GM21515 (cell line): Measurements from ENCODE around the gene AFF3.

Experiments
- ATAC-seq: cut with Tn5 transposase; IDR thresholded peaks from one replicate; pipeline ENCODE4 v1.9.1; 2021; ENCODE audit not compliant: unreplicated experiment

AFF3 gene

DNA sequence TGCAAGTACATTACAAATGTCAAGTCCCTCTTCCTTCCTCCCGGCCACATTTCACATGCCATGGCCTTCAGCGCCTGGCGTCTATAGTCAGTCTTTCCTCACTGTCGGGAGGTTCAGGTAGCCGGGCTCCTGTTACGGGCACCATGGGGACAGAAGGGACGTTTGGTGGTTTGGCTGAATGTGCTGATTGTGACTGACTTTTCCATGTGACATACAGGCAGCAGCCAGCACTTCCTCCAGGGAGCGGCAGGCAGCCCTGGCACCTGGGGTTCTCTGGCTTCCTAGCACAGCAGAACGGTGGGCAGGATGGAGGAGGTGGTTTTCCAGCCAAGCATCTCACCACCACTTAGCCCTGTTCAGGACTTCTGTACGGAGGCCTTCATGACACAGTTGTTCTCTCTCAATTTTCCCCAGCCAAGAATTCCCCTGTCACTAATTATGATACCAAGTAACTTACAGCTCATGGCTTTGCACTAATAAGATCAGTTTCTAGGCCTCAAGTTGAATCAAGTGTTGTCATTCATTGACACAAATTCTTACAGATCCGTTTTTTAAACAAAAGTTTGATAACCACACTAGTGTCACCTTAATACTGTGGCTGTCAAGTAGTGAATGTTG lies 568.6 kb downstream of the AFF3 start:
- no peak for ATAC-seq

DNA sequence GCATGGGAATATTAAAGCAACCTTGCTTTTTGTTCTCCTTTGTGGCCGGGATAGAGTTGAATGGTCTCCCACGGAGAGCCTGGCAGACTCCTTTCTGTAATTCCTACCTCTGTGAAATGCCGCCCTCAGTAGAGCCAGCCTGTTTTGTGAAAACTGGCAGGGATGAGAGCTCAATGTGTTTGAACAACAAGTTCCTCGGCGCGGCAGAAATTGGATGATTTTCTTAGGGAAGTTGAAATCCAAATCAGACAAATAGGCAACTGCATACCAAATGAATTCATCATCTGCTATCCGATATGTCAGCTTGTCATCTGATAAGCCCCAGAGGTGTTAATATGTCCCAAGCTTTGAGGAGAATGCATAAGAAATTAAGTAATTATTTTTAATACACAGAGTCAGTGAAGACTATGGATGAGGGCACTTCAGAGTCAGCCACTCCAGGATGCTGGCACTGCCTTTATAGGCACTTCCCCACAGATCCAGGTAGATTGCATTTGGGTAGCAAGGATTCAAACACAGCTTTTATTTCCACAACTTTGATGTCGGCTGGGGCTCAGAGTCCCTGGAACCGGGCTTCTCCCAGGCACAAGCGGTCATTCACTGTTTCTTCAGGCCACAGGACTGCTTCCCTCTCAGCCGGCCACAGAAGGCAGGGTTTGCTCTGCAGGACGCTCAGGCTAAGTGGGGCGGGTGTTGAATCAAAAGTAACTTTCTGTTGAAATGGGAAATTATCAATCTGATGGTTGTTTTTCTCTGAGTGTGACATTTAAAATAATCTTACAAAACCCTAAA lies 569.8 kb downstream of the AFF3 start:
- no peak for ATAC-seq

GRCh38 chr2:99571954-99572353 lies 570.4 kb downstream of the AFF3 start:
- ATAC-seq, result no peak

- no peak for ATAC-seq
These were observed 570.9 kb downstream of the AFF3 start for GRCh38 chr2:99571533-99571932.

DNA sequence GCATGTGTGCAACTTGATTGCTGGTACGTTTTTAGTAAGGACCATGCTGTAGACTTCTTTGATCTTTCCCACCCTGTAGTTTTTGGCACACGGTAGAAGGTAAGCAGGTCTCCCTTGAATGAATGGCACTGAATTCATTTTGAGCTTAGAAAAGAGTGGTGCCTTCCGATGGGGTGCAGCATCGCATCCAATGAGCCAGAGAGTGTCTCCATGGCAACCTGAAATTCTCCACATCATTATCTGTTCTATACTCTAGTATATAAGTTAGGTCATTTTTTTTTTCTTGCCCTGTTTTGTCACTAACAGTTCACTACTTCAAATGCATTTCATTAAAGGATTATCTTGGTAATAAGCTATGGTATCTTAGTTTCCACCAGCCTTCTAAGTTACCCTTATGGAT lies 571.4 kb downstream of the AFF3 start:
- no peak for ATAC-seq

GRCh38 chr2:99569386-99569785 lies 573.0 kb downstream of the AFF3 start:
- no peak for ATAC-seq

- ATAC-seq, result no peak
These were observed 577.2 kb downstream of the AFF3 start for GRCh38 chr2:99565227-99565626.

DNA sequence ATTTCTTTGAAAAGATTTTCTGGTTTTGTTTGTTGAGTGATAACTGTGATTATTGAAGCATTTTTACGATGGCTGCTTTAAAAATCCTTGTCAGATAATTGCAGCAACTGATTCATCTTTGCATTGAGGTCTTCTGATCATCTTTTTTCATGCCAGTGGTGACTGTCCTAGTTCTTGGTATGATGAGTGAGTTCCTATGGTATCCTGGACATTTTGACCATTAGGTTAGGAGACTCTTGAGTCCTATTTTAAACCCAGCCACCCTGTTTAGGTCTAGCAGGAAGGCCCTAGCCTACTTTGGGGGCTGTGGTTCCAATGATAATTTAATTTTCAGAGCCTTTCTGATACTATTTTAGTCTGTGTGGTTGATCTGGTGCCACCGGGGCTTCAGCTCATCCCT lies 579.9 kb downstream of the AFF3 start:
- no peak for ATAC-seq

DNA sequence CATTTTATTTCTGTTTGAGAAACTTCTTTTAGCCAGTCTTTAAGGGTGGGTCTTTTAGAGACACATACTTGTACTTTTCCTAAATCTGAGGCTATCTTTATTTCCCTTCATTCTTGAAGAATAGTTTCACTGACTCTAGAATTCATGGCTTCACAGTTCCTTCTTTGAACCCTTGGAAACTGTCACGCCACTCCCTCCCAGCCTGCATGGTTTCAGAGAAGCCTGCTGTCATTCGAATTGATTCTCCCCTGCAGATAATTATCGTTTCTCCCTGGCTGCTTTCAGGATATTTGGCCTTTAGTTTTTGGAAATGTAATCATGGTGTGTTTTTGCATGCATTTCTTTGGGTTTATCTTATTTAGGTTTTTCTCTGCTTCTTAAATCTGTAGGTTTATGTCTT lies 580.6 kb downstream of the AFF3 start:
- no peak for ATAC-seq

GRCh38 chr2:99559075-99559662 lies 583.2 kb downstream of the AFF3 start:
- ATAC-seq, result no peak

DNA sequence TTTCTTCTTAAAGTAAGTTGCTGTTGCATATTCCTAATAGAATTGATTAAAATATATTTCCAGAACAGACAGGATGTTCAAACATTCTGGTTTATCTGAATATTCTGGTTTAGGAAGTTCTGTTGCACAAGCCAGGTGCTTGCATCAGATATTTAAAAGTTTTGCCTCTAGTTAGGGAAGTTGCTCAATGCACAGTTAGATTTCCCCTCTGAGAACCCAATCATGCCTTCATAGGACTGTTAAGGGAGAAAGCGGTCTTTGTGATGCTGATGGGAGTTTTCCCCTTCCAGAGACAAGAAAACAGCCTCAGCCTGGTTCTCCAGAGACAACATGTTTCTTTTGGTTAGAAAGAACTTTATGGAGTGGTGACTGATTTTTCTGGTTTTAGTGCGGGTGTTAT lies 587.0 kb downstream of the AFF3 start:
- no peak for ATAC-seq

- ATAC-seq, result no peak
These were observed 587.5 kb downstream of the AFF3 start for GRCh38 chr2:99554871-99555270.

DNA sequence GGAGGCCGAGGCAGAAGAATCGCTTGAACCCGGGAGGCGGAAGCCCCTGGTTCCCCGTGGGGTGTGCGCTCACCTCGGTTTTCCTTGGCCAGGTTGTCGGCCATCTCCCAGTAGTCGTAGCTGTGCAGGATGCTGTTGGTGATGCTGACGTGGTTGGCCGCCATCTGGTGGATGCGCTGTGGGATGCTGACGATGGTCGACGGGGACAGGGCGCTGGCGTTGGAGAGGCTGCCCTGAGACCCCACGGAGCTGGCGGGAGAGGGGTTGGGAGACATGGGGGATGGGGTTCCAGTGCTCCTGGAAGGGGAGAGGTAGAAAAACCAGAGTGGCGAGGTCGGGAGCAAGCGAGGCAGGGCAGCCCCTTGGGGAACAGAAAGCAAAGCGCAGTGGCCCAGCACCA lies 588.2 kb downstream of the AFF3 start:
- no peak for ATAC-seq

DNA sequence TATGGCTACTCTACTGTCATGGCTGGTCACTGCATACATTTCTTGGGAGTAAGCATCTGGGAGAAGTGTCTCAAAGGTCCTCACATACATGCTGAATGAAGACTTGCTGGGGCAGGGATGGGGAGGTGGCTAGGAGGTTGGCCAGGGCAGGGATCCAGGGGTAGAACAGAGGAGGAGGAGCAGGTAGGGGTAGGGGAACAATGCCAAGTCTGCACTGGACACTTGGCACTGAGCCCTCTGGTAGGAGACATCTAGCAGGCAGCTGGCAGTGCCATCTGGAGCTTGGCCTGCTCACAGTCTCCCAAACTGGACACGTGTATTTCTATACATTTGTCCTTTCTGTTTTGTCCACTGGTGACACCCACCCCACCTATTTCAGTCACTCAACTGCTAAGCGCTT lies 589.9 kb downstream of the AFF3 start:
- ATAC-seq, result no peak

- ATAC-seq, result no peak
These were observed 592.0 kb downstream of the AFF3 start for GRCh38 chr2:99550368-99550767.

- no peak for ATAC-seq
These were observed 596.8 kb downstream of the AFF3 start for GRCh38 chr2:99545604-99546003.

GRCh38 chr2:99545066-99545465 lies 597.3 kb downstream of the AFF3 start:
- no peak for ATAC-seq

DNA sequence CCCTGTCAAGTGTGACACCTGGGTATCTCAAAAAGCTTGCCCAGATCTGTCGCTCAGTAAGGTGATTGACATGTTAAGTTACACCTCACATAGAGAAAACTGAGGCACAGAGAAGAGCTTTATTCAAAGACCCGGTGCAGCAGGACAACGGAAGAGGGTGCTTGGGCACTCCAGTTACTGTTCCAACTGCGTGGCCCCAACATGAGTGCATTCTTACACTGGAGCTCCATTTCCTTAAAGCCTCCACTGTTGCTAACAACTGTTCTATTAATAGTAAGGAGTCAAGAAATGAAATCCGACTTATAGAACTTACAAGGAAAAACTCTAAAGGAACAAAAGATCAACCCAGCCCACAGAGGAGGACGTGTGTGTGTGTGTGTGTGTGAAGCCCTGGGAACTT lies 597.8 kb downstream of the AFF3 start:
- no peak for ATAC-seq

GRCh38 chr2:99543247-99543646 lies 599.1 kb downstream of the AFF3 start:
- ATAC-seq, result no peak

- ATAC-seq, result no peak
These were observed 604.4 kb downstream of the AFF3 start for GRCh38 chr2:99537910-99538485.

GRCh38 chr2:99524056-99524455 lies 618.3 kb downstream of the AFF3 start:
- no peak for ATAC-seq

DNA sequence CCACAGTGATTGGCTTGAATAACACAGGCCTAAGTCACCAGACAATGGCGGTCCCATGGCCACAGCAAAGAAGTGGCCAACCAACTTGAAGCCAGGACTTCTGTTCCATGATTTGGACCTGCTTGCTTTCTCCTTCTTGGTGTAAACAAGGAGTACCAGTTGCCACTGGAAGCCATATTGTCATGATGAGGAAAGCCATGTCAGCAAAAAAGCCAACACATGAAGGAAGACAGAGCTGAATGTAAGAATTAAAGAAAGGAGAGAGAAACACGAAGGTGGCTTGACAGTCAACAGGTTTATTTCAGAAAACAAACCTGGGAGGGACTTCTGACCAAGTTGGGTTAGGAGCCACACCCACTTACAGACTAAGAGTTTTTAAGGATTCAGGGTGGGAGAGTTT lies 620.2 kb downstream of the AFF3 start:
- no peak for ATAC-seq
